Kidney (tissue), 14 donors: ENCODE data around the gene SEMA3E. TPM values are rescaled to one million over a fixed set of nuclear protein-coding genes. Genes with fewer than 3 reads are reported as not detected.

Source experiments
- DNase-seq, 5 donors: peaks; one replicate each; pipeline ENCODE4 v3.0.0-alpha.2; 2013 to 2020
- FAIRE-seq: peaks from 2 replicates; lab custom pipeline; 2012; peaks lifted over from hg19 to GRCh38; lab: Jason Lieb, UNC
- H3K27ac ChIP-seq, 2 donors: one replicate each; pipeline ENCODE4 v1.7.0; 2013; ENCODE audit warnings: low read depth in 2 of 2, low read length in 2 of 2, inconsistent platforms in 1 of 2
- H3K27me3 ChIP-seq: one replicate; pipeline ENCODE4 v1.7.1; 2013; ENCODE audit warnings: low read length, inconsistent platforms; ENCODE audit not compliant: control insufficient read depth, insufficient read depth
- H3K36me3 ChIP-seq, 3 donors: one replicate each; pipeline versions ENCODE4 v1.7.0 to v1.7.1; 2013; ENCODE audit warnings: low read length in 3 of 3, control low read depth in 1 of 3, inconsistent platforms in 1 of 3; ENCODE audit not compliant: insufficient read depth in 3 of 3, control insufficient read depth in 2 of 3
- H3K4me1 ChIP-seq, 3 donors: one replicate each; pipeline versions ENCODE4 v1.7.0 to v1.7.1; 2013; ENCODE audit warnings: low read length in 3 of 3, inconsistent platforms in 1 of 3, low read depth in 1 of 3; ENCODE audit not compliant: control insufficient read depth in 2 of 3, insufficient read depth in 2 of 3
- H3K4me3 ChIP-seq, 3 donors: one replicate each; pipeline versions ENCODE4 v1.7.0 to v1.8.1; 2013; ENCODE audit warnings: low read length in 3 of 3, control low read depth in 1 of 3, inconsistent platforms in 1 of 3
- H3K9ac ChIP-seq, 3 donors: one replicate each; pipeline versions ENCODE4 v1.7.0 to v1.7.1; 2013; ENCODE audit warnings: low read length in 3 of 3, control low read depth in 1 of 3, inconsistent platforms in 1 of 3
- H3K9me3 ChIP-seq, 3 donors: one replicate each; pipeline versions ENCODE4 v1.7.0 to v1.7.1; 2013; ENCODE audit warnings: low read length in 3 of 3, control low read depth in 1 of 3, inconsistent platforms in 1 of 3; ENCODE audit not compliant: control insufficient read depth in 2 of 3, insufficient read depth in 1 of 3
- intact Hi-C: fragments of 100-400 bp; cut with DNase I; formaldehyde crosslinking; loops from one replicate; pipeline ENCODE4 v1.11.1; 2022
- polyA plus RNA-seq: library from polyadenylated mRNA; stranded (reverse); fragments of 350-450 nt; fragmentation: Illumina TruSeq; extraction: RNeasy Lipid Tissue Mini Kit (QIAGEN cat#74804); gene quantifications from one replicate; pipeline ENCODE4 v1.2.3, GENCODE V29; 2014; ENCODE audit warnings: low read depth, low replicate concordance; ENCODE audit not compliant: insufficient read depth
- total RNA-seq: library from RNA; stranded (reverse); fragmentation: NEBNext Ultra II Directional; extraction: Animal tissue kit (Norgen Biotek cat#: 25700); gene quantifications from one replicate; pipeline ENCODE4 v1.2.1, GENCODE V29; 2021
- TF ChIP-seq, protein P1 (sequence below): IDR thresholded peaks from 3 replicates; pipeline ENCODE4 v1.5.1; 2012; ENCODE audit warnings: mild to moderate bottlenecking, moderate library complexity, borderline replicate concordance; ENCODE audit not compliant: insufficient read depth; ENCODE audit errors: extremely low read depth
- donor health status: control.
- donor health status: control.
- donor health status: control.
- donor health status: control.
- donor health status: control.
- donor health status: DM: yes; HTN: yes; CAD: no.
- donor health status: Normal renal cell carcinoma (clear cell type).

The SEMA3E gene
- total and polyA plus RNA-seq, 2 donors from 2014 or later = 0.15 to 1.1 TPM

DNA sequence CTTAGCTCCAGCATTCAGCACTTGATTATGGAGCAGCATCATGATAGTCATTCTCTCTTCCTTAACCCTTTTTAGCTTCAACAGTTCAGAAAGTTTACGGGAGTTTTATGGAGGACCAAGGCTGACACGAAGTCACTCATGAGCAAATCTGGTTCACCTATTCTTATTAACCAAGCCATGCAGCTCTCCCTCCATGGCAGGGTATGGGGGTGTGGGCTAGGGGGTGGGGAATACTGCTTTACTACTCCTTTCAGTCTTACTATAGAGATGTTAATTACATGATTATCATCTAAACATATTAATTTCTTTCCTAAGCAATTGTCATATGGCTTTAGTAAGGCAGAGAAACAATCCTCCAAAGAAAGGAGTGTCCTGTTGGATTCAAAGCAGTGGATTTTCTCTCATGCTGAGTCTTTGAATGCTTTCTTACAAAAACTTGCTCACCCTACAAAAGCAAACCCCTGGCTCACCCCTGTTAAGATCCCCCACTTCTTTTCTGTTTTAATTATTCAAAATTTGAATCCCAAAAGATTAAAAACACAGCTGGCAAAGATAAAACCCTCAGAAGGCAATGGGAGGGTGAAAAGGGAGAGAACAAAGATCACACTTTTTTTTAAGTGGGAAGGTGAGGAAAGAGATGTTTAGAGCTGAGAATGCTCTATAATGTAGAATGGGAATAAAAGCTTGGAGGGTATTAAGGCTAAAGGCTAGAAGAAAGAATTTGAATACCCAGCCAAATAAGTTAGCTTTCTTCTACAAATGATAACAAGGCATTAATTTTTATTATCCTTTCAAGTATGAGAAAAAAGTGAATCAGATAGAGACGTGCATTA lies 46.4 kb upstream of the SEMA3E start:
- TF ChIP-seq, protein P1, sequence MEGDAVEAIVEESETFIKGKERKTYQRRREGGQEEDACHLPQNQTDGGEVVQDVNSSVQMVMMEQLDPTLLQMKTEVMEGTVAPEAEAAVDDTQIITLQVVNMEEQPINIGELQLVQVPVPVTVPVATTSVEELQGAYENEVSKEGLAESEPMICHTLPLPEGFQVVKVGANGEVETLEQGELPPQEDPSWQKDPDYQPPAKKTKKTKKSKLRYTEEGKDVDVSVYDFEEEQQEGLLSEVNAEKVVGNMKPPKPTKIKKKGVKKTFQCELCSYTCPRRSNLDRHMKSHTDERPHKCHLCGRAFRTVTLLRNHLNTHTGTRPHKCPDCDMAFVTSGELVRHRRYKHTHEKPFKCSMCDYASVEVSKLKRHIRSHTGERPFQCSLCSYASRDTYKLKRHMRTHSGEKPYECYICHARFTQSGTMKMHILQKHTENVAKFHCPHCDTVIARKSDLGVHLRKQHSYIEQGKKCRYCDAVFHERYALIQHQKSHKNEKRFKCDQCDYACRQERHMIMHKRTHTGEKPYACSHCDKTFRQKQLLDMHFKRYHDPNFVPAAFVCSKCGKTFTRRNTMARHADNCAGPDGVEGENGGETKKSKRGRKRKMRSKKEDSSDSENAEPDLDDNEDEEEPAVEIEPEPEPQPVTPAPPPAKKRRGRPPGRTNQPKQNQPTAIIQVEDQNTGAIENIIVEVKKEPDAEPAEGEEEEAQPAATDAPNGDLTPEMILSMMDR = no peak
- DNase-seq (no peak), FAIRE-seq (no peak)
- no peaks in the 10 kb centered on the region for H3K27me3 ChIP-seq
- intact Hi-C loops = no loop called here
- H3K9ac ChIP-seq = no peak overlapping the region
- no peaks in the 10 kb centered on the region for H3K4me1 ChIP-seq
- no peaks in the 10 kb centered on the region for H3K36me3 ChIP-seq
- H3K9me3 ChIP-seq = no peaks in the 10 kb centered on the region
- no peak overlapping the region for H3K4me3 ChIP-seq
- no peak overlapping the region for H3K27ac ChIP-seq

DNA sequence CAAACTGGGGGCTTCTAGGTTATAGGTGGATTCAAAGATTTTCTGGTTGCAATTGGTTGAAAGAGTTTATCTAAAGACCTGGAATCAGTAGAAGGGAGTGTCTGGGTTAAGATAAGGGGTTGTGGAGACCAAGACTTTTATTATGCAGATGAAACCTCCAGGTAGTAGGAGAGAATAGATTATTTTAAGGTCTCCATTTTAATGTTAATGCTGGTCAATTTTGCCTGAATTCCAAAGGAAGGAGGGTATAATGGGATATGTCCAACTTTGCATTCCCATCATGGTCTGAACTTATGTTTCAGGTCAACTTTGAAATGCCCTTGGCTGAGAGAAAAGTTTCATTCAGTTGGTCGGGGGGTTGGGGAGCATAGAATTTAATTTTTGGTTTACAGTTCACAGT lies 44.3 kb upstream of the SEMA3E start:
- Histone ChIP-seq H3K4me3 (no peak overlapping the region), H3K9ac (no peak overlapping the region), H3K9me3 (no peaks in the 10 kb centered on the region), H3K4me1 (no peaks in the 10 kb centered on the region), H3K27ac (no peak overlapping the region), H3K27me3 (no peaks in the 10 kb centered on the region), H3K36me3 (no peaks in the 10 kb centered on the region)
- DNase-seq = no peak
- intact Hi-C loops = no loop called here
- no peak for FAIRE-seq
- TF ChIP-seq, protein P1 = no peak

DNA sequence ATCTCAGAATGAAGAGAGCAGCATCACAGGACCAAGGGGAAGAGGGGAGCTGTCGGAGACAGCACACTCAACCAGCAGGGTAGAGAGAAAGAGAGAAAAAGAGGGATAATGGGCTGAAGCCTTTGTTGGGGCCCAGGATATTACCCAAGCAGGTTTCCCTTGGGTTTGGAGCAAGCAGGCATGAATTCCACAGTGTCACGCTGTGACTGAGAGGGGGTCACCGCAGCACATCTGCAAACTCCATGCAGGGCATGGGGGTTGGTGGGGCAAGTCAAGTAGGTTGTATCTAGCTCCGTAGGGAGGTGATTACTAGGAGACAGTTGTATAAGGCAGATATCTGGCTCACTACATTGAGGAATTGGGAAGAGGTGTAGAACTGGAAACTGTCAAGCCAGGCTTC lies 42.2 kb upstream of the SEMA3E start:
- intact Hi-C loops = no loop called here
- Histone ChIP-seq H3K4me3 (no peak overlapping the region), H3K27me3 (no peaks in the 10 kb centered on the region), H3K36me3 (no peaks in the 10 kb centered on the region), H3K9ac (no peak overlapping the region), H3K9me3 (no peaks in the 10 kb centered on the region), H3K4me1 (no peaks in the 10 kb centered on the region), H3K27ac (no peak overlapping the region)
- peak in 1 of 5 donors; percentile 14 for DNase-seq
- no peak for FAIRE-seq
- TF ChIP-seq, protein P1 = no peak
